GM12892 (cell line): ENCODE measurements around the gene SIT1.
"Not testable (repeated sequence)": the region's sequence is repeated elsewhere in the genome, so short reads cannot be mapped to it uniquely, and the experiment has no call there.

Source experiments
- POLR2A ChIP-seq: IDR thresholded peaks from 2 replicates; pipeline ENCODE4 v1.6.1; 2011; ENCODE audit warnings: low read depth, low read length, control low read depth
- POLR2AphosphoS5 ChIP-seq: IDR thresholded peaks from 2 replicates; pipeline ENCODE4 v1.6.1; 2011; ENCODE audit warnings: low read depth, low read length, control low read depth

DNA sequence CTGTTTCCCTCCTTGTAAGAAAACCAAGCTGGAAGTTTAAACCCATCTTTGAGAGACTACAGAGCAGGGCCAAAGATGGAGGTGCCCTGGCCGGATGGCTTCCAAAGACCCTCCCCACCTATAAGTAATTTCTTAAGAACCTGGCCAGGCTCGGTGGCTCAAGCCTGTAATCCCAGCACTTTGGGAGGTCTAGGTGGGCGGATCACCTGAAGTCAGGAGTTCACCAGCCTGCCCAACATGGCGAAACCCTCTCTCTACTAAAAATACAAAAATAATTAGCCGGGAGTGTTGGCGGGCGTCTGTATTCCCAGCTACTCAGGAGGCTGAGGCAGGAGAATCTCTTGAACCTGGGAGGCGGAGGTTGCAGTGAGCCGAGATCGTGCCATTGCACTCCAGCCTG, 5.0 kb downstream of the SIT1 start:
- TF ChIP-seq POLR2A, POLR2AphosphoS5: not testable (repeated sequence)
